Motor neuron (in vitro differentiated cells): ENCODE data around the gene TMPO. TPM values are rescaled to one million over a fixed set of nuclear protein-coding genes. Genes with fewer than 3 reads are reported as not detected.
"Not testable (repeated sequence)": the region's sequence is repeated elsewhere in the genome, so short reads cannot be mapped to it uniquely, and the experiment has no call there.

Experiments used
- ATAC-seq, 8 experiments: fragments of 200-7000 bp; cut with Tn5 transposase; replicated peaks in 6 of 8; 2 replicates each; pipeline ENCODE4 v1.8.0; 2021; ENCODE audit warnings: mild to moderate bottlenecking in 8 of 8, moderate library complexity in 8 of 8
- H3K27ac ChIP-seq, 2 donors: fragments of 250-450 bp; sonication (Bioruptor Pico); 2 replicates each; pipeline ENCODE4 v1.9.0; 2021; ENCODE audit warnings: antibody characterized with exemption in 2 of 2, mild to moderate bottlenecking in 2 of 2, moderate library complexity in 1 of 2
- H3K4me1 ChIP-seq, 2 donors: fragments of 250-450 bp; sonication (Bioruptor Pico); replicated peaks in 1 of 2; 2 replicates each; pipeline ENCODE4 v1.6.1; 2021; ENCODE audit warnings: antibody characterized with exemption in 2 of 2, mild to moderate bottlenecking in 2 of 2, moderate library complexity in 1 of 2
- H3K4me3 ChIP-seq, 5 donors: fragments of 250-450 bp; sonication (Bioruptor Pico); 2 replicates each; pipeline ENCODE4 v1.9.0; 2021; ENCODE audit warnings: antibody characterized with exemption in 5 of 5, mild to moderate bottlenecking in 5 of 5, moderate library complexity in 4 of 5
- WGBS, 10 experiments: fragments of 450-650 bp; shearing (Covaris generic); methylation state at CpG; one replicate each; pipeline ENCODE4 v1.0.0; 2022; 5-methylcytosine and 5-hydroxymethylcytosine counted together
- in situ Hi-C, 9 experiments: fragments of 400-800 bp; cut with MboI; loops; one replicate each; pipeline ENCODE4 v1.15.0; 2021; ENCODE audit warnings: low sequenced_read_pairs in 9 of 9, low pct_unique_long_range_greater_than_20kb in 2 of 9; ENCODE audit not compliant: unreplicated experiment in 9 of 9
- total RNA-seq, 8 experiments: library from RNA; unstranded; fragments of 300-600 nt; gene quantifications; 2 replicates each; pipeline versions ENCODE4 v1.2.3 to v1.2.4, GENCODE V29; 2022

TMPO gene
- total RNA-seq, 8 experiments from 2014 or later = 7.6 to 178 (median 58.0) TPM

GRCh38 chr12:98574110-98574509 lies 58.7 kb downstream of the TMPO start:
- Histone ChIP-seq H3K4me1 (no peaks in the 10 kb centered on the region), H3K27ac (no peak overlapping the region), H3K4me3 (no peak overlapping the region)
- no peak for ATAC-seq
- in situ Hi-C loops = no loop called here
- 29 to 91% (median 86%) methylated on average over 1 of the region's 1 CpG; no CpG with 5 or more reads in 3 of the 10 experiments for WGBS, 10 experiments

- in situ Hi-C loops = no loop called here
- Histone ChIP-seq H3K27ac (no peak overlapping the region), H3K4me3 (no peak overlapping the region), H3K4me1 (no peaks in the 10 kb centered on the region)
- ATAC-seq = no peak
- 33 to 100% (median 94%) methylated on average over 1 to 4 of the region's 4 CpGs; no CpG with 5 or more reads in 3 of the 10 experiments for WGBS, 10 experiments
Observed at GRCh38 chr12:98575013-98575412, 59.6 kb downstream of the TMPO start.

GRCh38 chr12:98576795-98577194 lies 61.4 kb downstream of the TMPO start:
- H3K4me3 ChIP-seq, in situ Hi-C loops, H3K4me1 ChIP-seq, H3K27ac ChIP-seq, ATAC-seq: not testable (repeated sequence)
- WGBS, 10 experiments = 50 to 100% (median 100%) methylated on average over 1 of the region's 2 CpGs; no CpG with 5 or more reads in 3 of the 10 experiments

- H3K4me1 ChIP-seq = no peaks in the 10 kb centered on the region
- peak in 1 of 8 experiments; percentile 50 for ATAC-seq
- H3K27ac ChIP-seq = no peak overlapping the region
- no peak overlapping the region for H3K4me3 ChIP-seq
- in situ Hi-C loops = no loop called here
- WGBS, 10 experiments = 36 to 100% (median 79%) methylated on average over 1 of the region's 1 CpG; no CpG with 5 or more reads in 2 of the 10 experiments
Observed at GRCh38 chr12:98578392-98578791, 63.0 kb downstream of the TMPO start.

- Histone ChIP-seq H3K4me3 (no peak overlapping the region), H3K4me1 (no peaks in the 10 kb centered on the region), H3K27ac (no peak overlapping the region)
- WGBS, 10 experiments = 0 to 94% (median 83%) methylated on average over 1 to 2 of the region's 2 CpGs; no CpG with 5 or more reads in 1 of the 10 experiments
- in situ Hi-C loops = no loop called here
- ATAC-seq = peak in 5 of 8 experiments; percentile 35 to 97 (median 59)
Observed at GRCh38 chr12:98578821-98579220, 63.4 kb downstream of the TMPO start.

GRCh38 chr12:98579347-98579746 lies 64.0 kb downstream of the TMPO start:
- H3K4me3 ChIP-seq = no peak overlapping the region
- no peak for ATAC-seq
- H3K27ac ChIP-seq = no peak overlapping the region
- H3K4me1 ChIP-seq = no peaks in the 10 kb centered on the region
- WGBS, 10 experiments = 0 to 100% (median 72%) methylated on average over 1 to 5 of the region's 5 CpGs; no CpG with 5 or more reads in 1 of the 10 experiments
- in situ Hi-C loops = no loop called here

GRCh38 chr12:98579835-98580234 lies 64.4 kb downstream of the TMPO start:
- in situ Hi-C loops = no loop called here
- ATAC-seq = no peak
- H3K27ac ChIP-seq = no peak overlapping the region
- no peaks in the 10 kb centered on the region for H3K4me1 ChIP-seq
- H3K4me3 ChIP-seq = no peak overlapping the region
- WGBS, 10 experiments = 63 to 92% (median 80%) methylated on average over 1 to 3 of the region's 3 CpGs; no CpG with 5 or more reads in 1 of the 10 experiments

GRCh38 chr12:98580695-98581094 lies 65.3 kb downstream of the TMPO start:
- Histone ChIP-seq H3K4me1 (no peaks in the 10 kb centered on the region), H3K27ac (no peak overlapping the region), H3K4me3 (no peak overlapping the region)
- in situ Hi-C loops = no loop called here
- no peak for ATAC-seq
- WGBS, 10 experiments = 80 to 100% (median 91%) methylated on average over 1 to 5 of the region's 5 CpGs; no CpG with 5 or more reads in 1 of the 10 experiments

- ATAC-seq = peak in 2 of 8 experiments; percentile 39 to 91
- WGBS, 10 experiments = 0 to 100% (median 78%) methylated on average over 1 of the region's 1 CpG; no CpG with 5 or more reads in 5 of the 10 experiments
- Histone ChIP-seq H3K4me3 (no peak overlapping the region), H3K4me1 (no peaks in the 10 kb centered on the region), H3K27ac (no peak overlapping the region)
- in situ Hi-C loops = no loop called here
Observed at GRCh38 chr12:98581101-98581500, 65.7 kb downstream of the TMPO start.

- Histone ChIP-seq H3K4me3 (no peak overlapping the region), H3K27ac (no peak overlapping the region), H3K4me1 (no peaks in the 10 kb centered on the region)
- WGBS, 10 experiments = 74 to 100% (median 80%) methylated on average over 2 to 6 of the region's 6 CpGs; no CpG with 5 or more reads in 1 of the 10 experiments
- in situ Hi-C loops = no loop called here
- ATAC-seq = no peak
Observed at GRCh38 chr12:98582093-98582492, 66.7 kb downstream of the TMPO start.

GRCh38 chr12:98587084-98587483 lies 71.7 kb downstream of the TMPO start:
- Histone ChIP-seq H3K4me3 (no peak overlapping the region), H3K27ac (no peak overlapping the region), H3K4me1 (no peaks in the 10 kb centered on the region)
- 88 to 100% (median 93%) methylated on average over 1 to 3 of the region's 5 CpGs; no CpG with 5 or more reads in 6 of the 10 experiments for WGBS, 10 experiments
- no peak for ATAC-seq
- in situ Hi-C loops = no loop called here

GRCh38 chr12:98591209-98591608 lies 75.8 kb downstream of the TMPO start:
- H3K27ac ChIP-seq = no peak overlapping the region
- no peak overlapping the region for H3K4me3 ChIP-seq
- ATAC-seq = no peak
- in situ Hi-C loops = no loop called here
- peaks cover 7 to 9% of the 10 kb centered on the region in 2 donors for H3K4me1 ChIP-seq
- WGBS, 10 experiments = 66 to 100% (median 100%) methylated on average over 1 to 3 of the region's 4 CpGs; no CpG with 5 or more reads in 3 of the 10 experiments

GRCh38 chr12:98592825-98593322 lies 77.5 kb downstream of the TMPO start:
- Histone ChIP-seq H3K4me1 (peaks cover 7 to 9% of the 10 kb centered on the region in 2 donors), H3K4me3 (peak overlapping the region; percentile 35 to 91 (median 73)), H3K27ac (peak overlapping the region in 1 of 2 donors; percentile 41)
- in situ Hi-C loops = no loop called here
- ATAC-seq = peak in 2 of 8 experiments; percentile 2 to 5
- 38 to 83% (median 57%) methylated on average over 5 to 9 of the region's 9 CpGs for WGBS, 10 experiments
